ENCODE results near the gene NKD2. TPM values are rescaled to one million over a fixed set of nuclear protein-coding genes. Genes with fewer than 3 reads are reported as not detected.
"Not testable (repeated sequence)": the region's sequence is repeated elsewhere in the genome, so short reads cannot be mapped to it uniquely, and the experiment has no call there.

Gene NKD2
- total RNA-seq, 1 experiment from 2014 or later: not detected

DNA sequence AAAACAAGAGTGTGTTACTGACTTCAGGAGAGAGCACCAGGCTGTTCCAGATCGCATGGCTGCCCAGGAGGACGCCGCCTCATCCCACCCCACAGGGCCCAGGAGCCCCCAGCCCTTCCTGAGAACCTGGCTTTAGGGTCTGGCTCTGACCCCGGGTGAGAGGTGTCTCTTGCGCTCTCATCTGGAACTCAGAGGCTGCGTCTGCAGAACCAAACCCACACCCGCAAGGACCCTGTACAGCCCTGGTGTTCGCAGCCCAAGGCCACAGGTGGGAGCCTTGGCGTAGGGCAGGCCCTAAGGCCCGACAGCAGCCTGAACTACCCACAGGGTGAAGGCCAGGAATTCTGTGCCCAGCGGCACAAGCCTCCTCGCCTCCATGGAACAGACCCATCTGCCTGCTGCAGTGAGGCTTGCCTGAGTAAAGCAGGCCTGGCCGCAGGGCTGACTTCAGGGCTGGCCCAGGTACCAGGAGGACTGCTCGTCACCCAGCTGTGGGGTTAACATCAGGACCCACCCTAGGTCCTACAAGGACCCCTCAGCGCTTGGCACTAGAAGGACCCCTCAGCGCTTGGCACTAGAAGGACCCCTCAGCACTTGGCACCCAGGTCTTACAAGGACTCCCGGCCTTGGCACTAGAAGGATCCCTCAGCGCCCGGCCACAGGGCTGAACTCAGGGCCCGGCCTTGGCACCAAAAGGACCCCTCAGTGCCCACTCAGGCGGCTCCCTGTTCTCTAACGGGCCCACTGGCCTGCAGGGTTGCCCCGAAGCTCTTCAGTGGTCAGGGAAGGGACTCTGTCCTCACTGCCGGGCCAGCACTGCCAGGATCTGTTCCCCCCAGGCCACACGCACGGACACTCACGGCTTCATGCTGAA lies 48.2 kb downstream of the NKD2 start:
- DNase-seq (ENCODE audit: low read depth): no peak

DNA sequence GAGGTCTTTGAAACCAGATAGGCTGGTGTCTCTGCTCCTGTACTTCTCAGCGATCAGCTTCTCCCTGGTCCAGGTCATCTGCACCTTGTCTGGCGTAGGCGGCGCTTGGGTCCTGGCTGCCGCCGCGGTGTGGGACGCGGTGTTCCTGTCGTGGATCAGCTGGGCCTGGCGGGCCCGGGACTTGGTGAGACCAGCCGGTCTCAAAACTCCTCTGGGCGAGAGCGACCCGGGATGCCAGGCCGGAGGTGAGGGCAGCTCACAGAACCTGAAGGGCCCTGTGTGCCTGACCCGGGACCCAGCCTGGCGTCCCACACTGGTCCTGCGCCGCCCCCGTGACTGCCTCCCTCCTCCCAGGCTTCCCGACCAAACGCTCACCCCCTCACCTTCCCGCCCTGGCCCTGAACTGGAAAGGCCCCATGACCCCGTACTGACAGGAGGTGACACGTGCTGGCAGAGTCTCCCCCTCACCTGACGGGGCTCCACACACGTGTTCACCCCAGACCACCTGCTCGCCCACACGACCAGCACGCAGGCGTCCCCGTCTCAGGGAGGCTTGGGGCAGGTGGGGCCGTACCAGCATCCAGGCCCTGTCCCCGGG lies 49.0 kb downstream of the NKD2 start:
- DNase-seq (ENCODE audit: low read depth): no peak

DNA sequence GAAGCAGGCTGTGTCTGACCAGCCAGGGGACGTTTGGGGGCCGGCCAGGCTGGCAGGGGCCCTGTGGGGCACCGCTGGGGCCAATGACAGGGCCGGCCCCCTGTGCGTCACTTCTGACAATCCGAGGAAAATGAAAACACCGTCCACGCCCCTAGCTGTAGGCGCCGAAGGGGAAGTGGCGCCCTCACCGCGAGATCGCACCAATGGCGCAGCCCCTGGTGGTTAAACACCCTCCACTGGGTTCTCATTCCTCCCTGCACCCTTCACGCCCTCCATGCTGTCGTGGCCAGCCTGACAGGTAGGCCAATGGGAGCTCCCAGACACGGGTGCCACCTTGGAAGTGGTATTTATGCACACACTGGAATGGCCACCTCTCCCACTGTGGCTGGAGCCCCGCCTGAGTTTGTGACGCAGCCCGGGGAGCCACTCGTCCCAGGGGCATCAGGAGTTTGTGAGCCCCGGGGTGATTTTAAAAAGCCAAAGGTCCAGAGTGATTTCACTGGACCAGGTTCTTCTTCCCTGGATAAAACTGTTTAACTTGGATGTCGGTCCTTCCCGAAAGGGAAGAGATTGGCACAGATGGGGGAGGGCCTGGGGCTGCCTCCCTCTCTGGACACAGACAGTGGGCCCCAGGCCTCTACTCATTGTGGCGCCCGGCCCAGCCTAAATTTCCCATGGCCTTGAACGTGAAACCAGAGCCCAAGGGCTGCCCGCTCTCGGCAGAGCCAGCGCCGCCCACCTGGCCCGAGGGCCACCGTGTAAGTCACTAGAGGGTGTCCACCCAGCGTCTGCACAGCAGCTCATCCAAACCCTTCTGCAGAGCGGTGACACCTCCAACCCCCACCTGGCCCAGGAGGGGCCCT lies 49.7 kb downstream of the NKD2 start:
- no peak for DNase-seq (ENCODE audit: low read depth)

- DNase-seq (ENCODE audit: low read depth): no peak
Observed at GRCh38 chr5:1058988-1059883, 50.6 kb downstream of the NKD2 start.

GRCh38 chr5:1059884-1060263 lies 51.3 kb downstream of the NKD2 start:
- no peak for DNase-seq (ENCODE audit: low read depth)

DNA sequence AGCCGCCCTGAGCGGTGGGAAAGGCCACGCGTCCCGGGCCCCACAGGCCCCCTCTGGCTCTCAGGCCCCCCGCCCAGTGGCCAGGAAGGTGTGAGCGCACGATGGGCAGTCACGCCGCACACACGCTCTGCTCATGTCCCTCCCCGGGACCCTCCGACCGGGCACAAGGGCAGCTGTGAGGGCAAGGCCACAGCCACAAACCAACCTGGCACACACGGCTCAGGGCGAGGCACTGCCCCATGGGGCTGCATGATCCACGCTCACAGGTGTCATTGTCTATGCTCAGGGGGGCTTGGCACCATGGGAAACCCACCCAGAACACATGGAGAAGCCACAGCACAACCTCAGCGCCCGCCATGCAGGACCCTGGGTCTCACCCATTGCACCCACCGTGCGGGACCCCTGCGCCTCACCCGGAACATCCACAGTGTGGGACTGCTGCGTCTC lies 52.0 kb downstream of the NKD2 start:
- no peak for DNase-seq (ENCODE audit: low read depth)

DNA sequence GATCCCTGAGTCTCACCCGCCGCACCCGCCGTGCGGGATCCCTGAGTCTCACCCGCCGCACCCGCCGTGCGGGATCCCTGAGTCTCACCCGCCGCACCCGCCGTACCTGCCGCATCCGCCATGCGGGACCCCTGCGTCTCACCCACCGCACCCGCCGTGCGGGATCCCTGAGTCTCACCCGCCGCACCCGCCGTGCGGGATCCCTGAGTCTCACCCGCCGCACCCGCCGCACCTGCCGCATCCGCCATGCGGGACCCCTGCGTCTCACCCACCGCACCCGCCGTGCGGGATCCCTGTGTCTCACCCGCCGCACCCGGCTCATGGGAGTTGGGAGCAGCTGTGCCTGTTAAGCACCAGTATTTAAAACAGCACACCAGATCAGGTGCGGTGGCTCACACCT lies 52.7 kb downstream of the NKD2 start:
- DNase-seq (ENCODE audit: low read depth): not testable (repeated sequence)

GRCh38 chr5:1061916-1062315 lies 53.3 kb downstream of the NKD2 start:
- DNase-seq (ENCODE audit: low read depth): no peak

DNA sequence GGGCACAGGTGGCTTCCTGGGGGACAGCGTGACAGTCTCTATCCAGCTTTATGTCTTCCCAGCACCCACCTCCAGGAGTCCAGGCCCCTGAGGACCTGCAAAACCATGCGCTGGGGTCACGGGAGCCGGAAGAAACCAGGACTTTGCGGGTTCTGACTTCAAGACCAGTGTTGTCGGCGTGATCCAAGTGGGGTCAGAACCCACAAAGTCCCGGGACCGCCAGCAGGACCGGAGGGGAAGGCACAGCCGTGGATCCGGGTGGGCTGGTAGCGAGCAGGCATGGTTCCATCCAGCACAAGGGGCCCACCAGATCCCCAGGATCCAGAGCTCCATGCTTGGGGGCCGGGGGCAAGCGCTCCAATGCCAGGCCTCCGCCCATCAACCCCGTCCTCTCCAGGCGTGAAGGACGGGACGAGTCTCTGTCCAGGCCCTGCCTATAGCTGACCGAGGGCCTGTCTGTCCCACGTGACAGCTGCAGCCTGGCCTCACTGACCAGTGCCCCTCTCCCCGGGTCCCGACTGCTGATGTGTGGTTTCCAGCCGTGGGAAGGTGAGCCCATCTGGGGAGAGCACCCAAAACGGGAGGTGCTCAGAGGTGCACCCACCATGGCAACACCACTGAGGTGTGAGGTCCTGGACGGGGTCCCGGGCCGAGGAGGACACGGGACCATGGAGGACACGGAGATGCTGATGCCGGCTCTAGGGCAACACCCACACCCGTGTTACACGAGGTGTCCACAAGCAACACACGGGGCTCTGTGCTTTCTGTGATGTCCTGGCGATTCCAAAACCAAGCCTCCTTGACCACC lies 54.4 kb downstream of the NKD2 start:
- DNase-seq (ENCODE audit: low read depth): no peak

DNA sequence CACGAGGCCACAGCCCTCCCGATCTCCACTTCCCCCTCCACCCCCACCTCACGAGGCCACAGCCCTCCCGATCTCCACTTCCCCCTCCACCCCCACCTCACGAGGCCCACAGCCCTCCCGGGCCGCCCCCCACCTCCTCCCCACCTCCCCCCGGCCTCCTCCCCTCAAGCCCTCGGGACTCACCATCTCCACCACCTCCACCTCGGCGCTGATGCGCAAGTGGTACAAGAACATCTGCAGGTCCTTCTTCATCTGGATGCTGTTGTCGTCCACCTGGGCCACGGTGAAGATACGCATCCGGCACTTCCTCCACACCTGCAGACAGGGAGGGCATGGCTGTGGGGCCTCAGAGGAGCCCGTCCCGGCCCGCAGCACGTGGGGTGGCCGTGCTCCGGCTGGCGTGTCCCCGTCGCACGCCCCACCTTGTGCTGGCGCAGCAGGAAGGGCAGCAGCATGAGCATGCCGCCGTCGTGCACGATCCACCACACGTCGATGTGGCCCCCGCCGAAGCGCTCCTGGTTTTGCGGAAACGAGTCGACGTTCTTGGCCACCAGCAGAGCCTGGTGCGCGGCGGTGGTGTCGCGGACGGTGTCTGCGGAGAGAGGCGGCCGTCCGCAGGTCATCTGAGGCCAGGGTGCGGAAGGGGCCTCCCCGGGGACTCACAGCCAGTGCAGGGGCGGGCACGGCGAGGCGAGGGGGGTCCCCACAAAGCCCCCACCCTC lies 55.2 kb downstream of the NKD2 start:
- DNase-seq (ENCODE audit: low read depth): no peak

DNA sequence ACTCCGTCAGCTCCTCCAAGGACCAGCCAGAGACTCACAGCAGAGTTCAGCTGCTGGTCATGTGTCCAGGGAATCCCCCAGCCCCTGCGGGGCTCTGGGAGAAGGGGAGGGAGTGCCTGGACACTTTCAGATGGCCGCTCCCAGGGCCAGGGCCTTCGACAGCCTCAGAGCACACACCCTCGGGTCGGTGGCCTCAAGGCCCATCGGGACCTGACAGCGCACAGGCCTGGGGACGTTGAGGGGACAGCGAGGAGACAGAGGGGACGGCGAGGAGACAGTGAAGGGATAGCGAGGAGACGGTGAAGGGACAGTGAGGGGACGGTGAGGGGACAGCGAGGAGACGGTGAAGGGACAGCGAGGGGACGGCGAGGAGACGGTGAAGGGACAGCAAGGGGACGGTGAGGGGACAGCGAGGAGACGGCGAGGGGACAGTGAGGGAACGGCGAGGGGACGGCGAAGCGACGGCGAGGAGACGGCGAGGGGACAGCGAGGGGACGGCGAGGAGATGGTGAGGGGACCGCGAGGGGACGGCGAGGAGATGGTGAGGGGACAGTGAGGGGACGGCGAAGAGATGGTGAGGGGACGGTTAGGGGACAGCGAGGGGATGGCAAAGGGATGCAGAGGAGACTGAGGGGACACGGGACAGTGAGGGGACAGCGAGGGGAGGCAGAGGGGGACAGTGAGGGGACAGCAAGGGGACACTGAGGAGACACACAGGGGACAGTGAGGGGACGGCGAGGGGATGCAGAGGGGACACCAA lies 56.0 kb downstream of the NKD2 start:
- no peak for DNase-seq (ENCODE audit: low read depth)

- DNase-seq (ENCODE audit: low read depth): no peak
Observed at GRCh38 chr5:1065143-1065750, 56.6 kb downstream of the NKD2 start.

GRCh38 chr5:1065891-1066650 lies 57.5 kb downstream of the NKD2 start:
- DNase-seq (ENCODE audit: low read depth): no peak

DNA sequence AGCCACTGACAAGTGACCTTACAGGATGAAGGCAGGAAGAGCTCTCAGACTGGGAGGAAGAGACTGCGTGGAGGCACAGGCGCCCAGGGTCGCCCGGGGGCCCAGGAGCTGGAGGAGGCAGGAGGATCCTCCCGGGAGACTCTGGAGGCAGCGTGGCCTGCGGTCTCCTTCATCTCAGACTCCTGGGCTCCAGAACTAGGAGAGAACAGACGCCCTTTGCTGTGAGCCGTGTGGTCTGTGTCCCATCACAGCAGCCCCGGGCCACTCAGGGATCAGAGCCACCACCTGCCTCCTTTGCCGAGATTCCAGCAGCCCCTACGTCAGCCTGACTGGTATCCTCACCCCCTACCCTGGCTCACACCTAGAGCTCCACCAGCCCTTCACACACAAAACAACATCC lies 58.1 kb downstream of the NKD2 start:
- no peak for DNase-seq (ENCODE audit: low read depth)

- no peak for DNase-seq (ENCODE audit: low read depth)
Observed at GRCh38 chr5:1067141-1068121, 58.8 kb downstream of the NKD2 start.

DNA sequence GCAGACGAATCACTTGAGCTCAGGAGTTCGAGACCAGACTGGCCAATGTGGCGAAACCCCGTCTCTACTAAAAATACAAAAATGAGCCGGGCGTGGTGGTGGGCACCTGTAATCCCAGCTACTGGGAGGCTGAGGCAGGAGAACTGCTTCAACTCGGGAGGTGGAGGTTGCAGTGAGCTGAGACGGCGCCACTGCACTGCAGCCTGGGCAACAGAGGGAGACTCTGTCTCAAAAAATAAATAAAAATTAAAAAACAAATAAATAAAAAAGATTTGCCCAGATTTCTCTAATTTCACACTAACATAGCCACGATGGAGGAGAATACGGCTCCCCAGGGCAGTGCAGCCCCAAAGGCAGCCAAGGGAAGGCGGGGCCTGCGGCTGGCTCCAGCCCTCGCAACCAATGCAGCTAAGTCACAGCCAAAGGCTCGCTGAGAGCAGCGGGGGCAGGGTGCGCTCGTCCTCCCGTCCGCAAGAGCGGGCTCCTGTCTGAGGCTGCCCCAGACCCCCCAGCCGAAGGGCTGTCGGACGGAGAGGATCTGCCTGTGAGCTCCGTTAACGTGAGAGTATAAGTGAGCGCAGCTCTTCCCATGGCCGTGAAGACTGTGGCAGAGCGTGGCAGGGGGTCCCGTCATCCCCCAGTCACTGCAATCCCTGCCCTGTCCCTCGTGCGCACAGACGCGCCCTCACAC lies 59.7 kb downstream of the NKD2 start:
- no peak for DNase-seq (ENCODE audit: low read depth)
